Measurements from ENCODE around the gene TANK. TPM values are rescaled to one million over a fixed set of nuclear protein-coding genes. Genes with fewer than 3 reads are reported as not detected.
"Not testable (repeated sequence)": the region's sequence is repeated elsewhere in the genome, so short reads cannot be mapped to it uniquely, and the experiment has no call there.

Gene TANK
- total RNA-seq, 1 donor from 2014 or later: 89.5 TPM

DNA sequence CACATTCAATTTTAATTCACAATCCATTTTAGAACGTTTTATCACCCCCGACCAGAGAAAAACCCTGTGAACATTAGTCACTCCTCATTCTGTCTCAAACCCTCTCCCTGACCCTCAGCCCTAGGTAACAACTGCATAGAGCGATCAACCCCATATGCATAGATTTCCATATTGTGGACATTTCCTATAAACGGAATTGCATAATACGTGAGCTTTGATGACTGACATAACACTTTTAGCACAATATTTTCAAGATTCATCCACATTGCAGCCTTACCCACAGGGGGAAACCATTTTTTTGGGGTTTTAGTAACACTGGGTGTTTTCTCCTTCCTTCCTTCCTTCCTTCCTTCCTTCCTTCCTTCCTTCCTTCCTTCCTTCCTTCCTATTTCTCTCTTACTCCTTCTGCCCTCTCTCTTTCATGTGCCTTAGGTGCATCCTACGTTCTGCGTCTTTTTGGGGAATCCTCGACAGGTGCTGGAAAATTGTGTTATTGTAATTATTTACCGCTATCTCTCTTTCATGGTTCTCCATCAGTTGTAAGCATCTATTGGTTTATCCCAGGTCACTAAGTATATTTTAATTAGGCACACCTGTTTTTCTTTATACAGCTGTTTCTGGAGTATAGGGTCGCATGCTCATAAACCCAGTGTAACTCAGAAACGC, 118.5 kb downstream of the TANK start:
- DNase-seq: not testable (repeated sequence)

- not testable (repeated sequence) for DNase-seq
Measured at GRCh38 chr2:161279230-161279815, 119.1 kb downstream of the TANK start.

DNA sequence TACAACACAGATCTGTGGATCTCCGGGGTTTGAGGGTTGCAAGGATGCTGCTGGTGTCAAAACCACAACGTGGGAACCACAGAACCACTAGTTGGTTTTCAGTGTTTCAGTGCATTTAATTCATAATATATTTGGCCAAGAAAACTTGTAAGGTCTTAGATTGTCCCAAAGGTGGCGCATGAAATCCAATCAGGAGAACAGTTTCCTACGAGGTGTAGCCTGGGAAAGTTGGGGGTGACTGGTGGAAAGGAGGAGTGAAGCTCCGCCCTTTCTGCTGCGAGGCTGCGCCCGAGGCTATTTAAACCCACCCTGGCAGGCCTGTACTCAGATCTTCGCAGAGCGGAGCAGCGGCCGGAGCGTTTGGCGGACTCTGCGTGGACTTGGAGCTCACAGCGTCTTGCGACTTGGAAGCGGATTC, 120.7 kb downstream of the TANK start:
- DNase-seq: not testable (repeated sequence)

- DNase-seq: not testable (repeated sequence)
Measured at GRCh38 chr2:161281615-161282310, 121.5 kb downstream of the TANK start.

DNA sequence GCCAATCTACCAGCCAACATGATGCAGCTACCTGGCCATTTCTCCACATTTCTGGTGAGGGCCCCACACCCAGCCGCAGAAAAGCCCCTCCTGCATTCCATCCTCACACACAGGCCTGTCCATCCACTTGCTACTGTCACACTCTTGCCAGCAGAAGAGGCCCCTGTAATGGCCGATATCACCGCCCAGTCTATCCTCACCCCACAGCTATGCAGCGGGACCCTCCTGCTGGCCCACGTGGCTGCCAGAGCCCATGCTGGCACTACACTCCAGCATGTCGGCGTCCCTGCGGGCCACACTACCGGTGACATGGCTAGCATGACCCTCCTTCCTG, 122.0 kb downstream of the TANK start:
- not testable (repeated sequence) for DNase-seq

DNA sequence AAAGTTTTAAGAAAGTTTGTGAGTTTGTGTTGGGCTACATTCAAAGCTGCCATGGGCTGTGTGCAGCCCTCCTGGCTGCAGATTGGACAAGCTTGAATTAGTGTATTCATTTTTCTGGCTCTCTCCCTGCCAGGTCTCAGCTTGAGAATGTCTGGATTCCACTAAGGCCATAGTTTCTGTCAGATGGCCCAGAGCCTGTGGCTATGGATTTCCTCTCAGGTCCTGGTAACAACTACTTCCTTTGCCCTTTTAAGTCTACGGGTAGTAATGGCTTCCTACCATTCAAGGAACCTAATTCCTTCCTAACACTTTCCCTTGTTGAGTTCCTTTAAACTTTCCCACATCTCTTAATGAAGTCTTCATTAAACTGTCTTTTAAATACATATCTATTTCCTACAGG, 123.7 kb downstream of the TANK start:
- no peak for DNase-seq

Other genes with a start within 250 kb of the TANK start
- gene PSMD14, start 148.0 kb downstream of the TANK start, total RNA-seq: 101 TPM

All from occipital lobe (tissue), 2 donors.